Aorta (tissue), 5 donors: ENCODE data around the gene INTS11. TPM values are rescaled to one million over a fixed set of nuclear protein-coding genes. Genes with fewer than 3 reads are reported as not detected.
A peak's percentile ranks its signal among the peaks of the same experiment; 100 is the strongest.

Experiments used
- ATAC-seq: fragments of 200-7000 bp; cut with Tn5 transposase; one replicate; pipeline ENCODE4 v1.9.1; 2022; ENCODE audit warnings: moderate library complexity; ENCODE audit not compliant: low FRiP score
- DNase-seq, 2 donors: peaks; one replicate each; pipeline ENCODE4 v3.0.0-alpha.2; 2020
- H3K27ac ChIP-seq, 2 donors: one replicate each; pipeline ENCODE4 v1.5.1; 2013; ENCODE audit warnings: low read length in 2 of 2, mild to moderate bottlenecking in 2 of 2, moderate library complexity in 2 of 2, control low read depth in 1 of 2, inconsistent platforms in 1 of 2, low read depth in 1 of 2
- H3K27me3 ChIP-seq, 2 donors: one replicate each; pipeline ENCODE4 v1.6.1; 2013; ENCODE audit warnings: control low read depth in 1 of 2, low read length in 1 of 2, mild to moderate bottlenecking in 1 of 2, moderate library complexity in 1 of 2; ENCODE audit not compliant: insufficient read depth in 2 of 2, control insufficient read depth in 1 of 2
- H3K36me3 ChIP-seq, 2 donors: one replicate each; pipeline ENCODE4 v1.6.1; 2013; ENCODE audit warnings: control low read depth in 1 of 2, low read length in 1 of 2, mild to moderate bottlenecking in 1 of 2; ENCODE audit not compliant: insufficient read depth in 2 of 2, control insufficient read depth in 1 of 2
- H3K4me1 ChIP-seq, 2 donors: one replicate each; pipeline ENCODE4 v1.6.1; 2013; ENCODE audit warnings: low read length in 2 of 2, control low read depth in 1 of 2, mild to moderate bottlenecking in 1 of 2, moderate library complexity in 1 of 2; ENCODE audit not compliant: insufficient read depth in 2 of 2, control insufficient read depth in 1 of 2
- H3K4me3 ChIP-seq, 2 donors: one replicate each; pipeline ENCODE4 v1.5.1; 2013; ENCODE audit warnings: low read length in 2 of 2, control low read depth in 1 of 2, mild to moderate bottlenecking in 1 of 2
- H3K9me3 ChIP-seq: one replicate; pipeline ENCODE4 v1.6.1; 2013; ENCODE audit warnings: mild to moderate bottlenecking, low read length; ENCODE audit not compliant: control insufficient read depth
- WGBS, 2 donors: extraction: QIAGEN DNeasy Blood & Tissue Kit; methylation state at CpG; one replicate each; pipeline ENCODE4 v1.1.7; 2013; 5-methylcytosine and 5-hydroxymethylcytosine counted together
- intact Hi-C, 2 donors: fragments of 100-400 bp; cut with DNase I; formaldehyde crosslinking; loops; one replicate each; pipeline versions ENCODE4 v1.14.2 to v1.15.0; 2022
- polyA plus RNA-seq, 2 donors: library from polyadenylated mRNA; stranded (reverse); fragments of 200-250 nt; gene quantifications; one replicate each; pipeline ENCODE4 v1.2.3, GENCODE V29; 2013
- total RNA-seq, 2 donors: library from RNA; stranded (reverse); fragmentation: NEBNext Ultra II Directional; extraction: Animal tissue kit (Norgen Biotek cat#: 25700); gene quantifications; one replicate each; pipeline ENCODE4 v1.2.1, GENCODE V29; 2021
- donor health status: healthy with polysubstance abuse.
- donor health status: Bipolar disorder and iron deficiency.
- donor health status: DM: no; HTN: no; CAD: no.
- donor health status: DM: no; HTN: no; CAD: no.
- donor health status: DM: yes; HTN: yes; CAD: no.

The INTS11 gene
- total and polyA plus RNA-seq, 4 donors, result 48.0 to 995 (median 118) TPM

DNA sequence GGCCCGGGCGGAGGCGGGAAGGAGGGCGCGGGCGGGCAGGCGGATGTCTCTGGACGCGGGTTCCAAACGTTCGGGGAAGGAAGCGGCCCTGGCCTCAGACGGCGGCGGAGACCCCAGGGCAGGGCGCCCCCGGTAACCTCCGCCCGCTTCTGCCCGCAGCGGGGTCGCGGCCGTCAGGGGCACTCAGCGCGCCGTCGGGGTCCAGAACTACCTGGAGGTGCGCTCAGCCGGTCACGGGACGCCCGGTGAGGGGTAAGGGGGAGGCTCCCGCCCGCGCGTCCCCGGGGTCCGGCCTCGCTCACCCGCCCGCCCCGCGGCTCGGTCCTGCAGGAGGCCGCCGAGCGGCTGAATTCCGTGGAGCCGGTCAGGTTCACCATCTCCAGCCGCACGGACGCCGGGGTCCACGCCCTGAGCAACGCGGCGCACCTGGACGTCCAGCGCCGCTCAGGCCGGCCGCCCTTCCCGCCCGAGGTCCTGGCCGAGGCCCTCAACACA is 15.7 kb downstream of the INTS11 start:
- Histone ChIP-seq H3K9me3 (no peaks in the 10 kb centered on the region), H3K4me3 (peak overlapping the region; percentile 51 to 55), H3K27me3 (no peaks in the 10 kb centered on the region), H3K36me3 (no peaks in the 10 kb centered on the region), H3K4me1 (no peaks in the 10 kb centered on the region), H3K27ac (peak overlapping the region in 1 of 2 donors; percentile 49)
- DNase-seq (peak in 1 of 2 donors; percentile 66), ATAC-seq (no peak)
- intact Hi-C loops, result loop anchor here in 1 of 2 donors (1.0 kb wide), 1 partner anchor 66 kb away; the partner anchor contains the start of gene AURKAIP1
- 0 to 1% methylated on average over 28 to 66 of the region's 66 CpGs for WGBS, 2 donors

DNA sequence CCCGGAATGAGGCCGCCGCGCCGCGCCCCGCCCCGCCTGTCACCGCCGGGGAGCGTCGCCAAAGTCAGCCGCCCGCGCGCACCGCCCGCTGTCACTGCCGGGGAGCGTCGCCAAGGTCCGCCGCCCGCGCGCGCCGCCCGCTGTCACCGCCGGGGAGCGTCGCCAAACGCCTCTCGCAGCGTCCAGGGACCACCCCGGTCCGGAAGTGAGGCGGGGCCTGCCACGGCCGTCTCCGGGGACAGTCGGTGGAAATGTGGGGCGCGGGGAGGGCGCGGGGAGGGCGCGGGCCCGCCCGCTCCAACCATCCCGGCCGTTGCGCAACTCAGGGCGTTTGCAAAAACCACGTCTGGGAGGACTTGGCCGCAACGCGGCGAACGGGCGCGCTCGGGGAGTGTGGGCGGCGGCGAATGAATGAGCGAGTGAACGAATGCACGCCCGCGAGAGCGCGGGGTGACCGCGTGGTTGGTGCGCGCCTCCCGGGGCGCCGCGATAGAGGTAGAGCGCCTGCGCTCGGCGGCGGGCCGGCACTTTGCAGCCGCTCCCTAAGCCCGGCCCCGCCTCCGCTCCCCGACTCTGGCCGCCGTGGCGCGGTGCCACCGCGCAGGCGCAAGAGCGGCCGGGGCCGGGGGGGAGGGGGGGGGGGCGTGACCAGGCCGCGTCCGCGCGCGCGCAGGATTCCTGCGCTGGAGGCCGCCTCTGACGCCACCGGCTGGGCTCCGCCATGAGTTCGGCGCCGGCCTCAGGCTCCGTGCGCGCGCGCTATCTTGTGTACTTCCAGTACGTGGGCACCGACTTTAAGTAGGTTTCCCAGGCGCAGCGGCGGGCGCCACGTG is 16.3 kb downstream of the INTS11 start, which contains the start of the genes ACAP3 and PUSL1:
Gene ACAP3 (minus strand): TSS at position 8 of the 833 bp plus-strand sequence. CDS start 115 bp downstream, outside the sequence.
Gene PUSL1 (plus strand): TSS at position 675 of the 833 bp plus-strand sequence. CDS start 47 bp downstream, at position 722.
- no peaks in the 10 kb centered on the region for H3K9me3 ChIP-seq
- peak; percentile 94 to 96 for DNase-seq
- H3K36me3 ChIP-seq, result no peaks in the 10 kb centered on the region
- 0% methylated on average over 73 to 131 of the region's 131 CpGs for WGBS, 2 donors
- peak; percentile 87 for ATAC-seq
- H3K4me3 ChIP-seq, result peak within 1 kb of the TSS; percentile 55 to 60
- intact Hi-C loops, result loop anchor here in 1 of 2 donors (1.0 kb wide), 1 partner anchor 67 kb away; the partner anchor contains the start of gene AURKAIP1
- H3K27me3 ChIP-seq, result no peaks in the 10 kb centered on the region
- H3K4me1 ChIP-seq, result no peaks in the 10 kb centered on the region
- peak within 1 kb of the TSS; percentile 9 to 85 for H3K27ac ChIP-seq

- peak in 1 of 2 donors; percentile 71 for DNase-seq
- Histone ChIP-seq H3K36me3 (no peaks in the 10 kb centered on the region), H3K9me3 (no peaks in the 10 kb centered on the region), H3K4me1 (no peaks in the 10 kb centered on the region), H3K27me3 (no peaks in the 10 kb centered on the region), H3K4me3 (peak overlapping the region; percentile 51 to 60), H3K27ac (peak overlapping the region; percentile 9 to 54)
- intact Hi-C loops, result no loop called here
- WGBS, 2 donors, result 1 to 2% methylated on average over 45 to 83 of the region's 83 CpGs
- ATAC-seq, result no peak
These were observed 17.1 kb downstream of the INTS11 start for GRCh38 chr1:1307261-1307922.

- Histone ChIP-seq H3K27me3 (no peaks in the 10 kb centered on the region), H3K36me3 (no peaks in the 10 kb centered on the region), H3K4me1 (no peaks in the 10 kb centered on the region), H3K9me3 (no peaks in the 10 kb centered on the region), H3K27ac (no peak overlapping the region), H3K4me3 (peak overlapping the region in 1 of 2 donors; percentile 51)
- intact Hi-C loops, result no loop called here
- 39 to 41% methylated on average over 27 of the region's 27 CpGs for WGBS, 2 donors
- DNase-seq, result no peak
- no peak for ATAC-seq
These were observed 17.7 kb downstream of the INTS11 start for GRCh38 chr1:1306661-1307260.

DNA sequence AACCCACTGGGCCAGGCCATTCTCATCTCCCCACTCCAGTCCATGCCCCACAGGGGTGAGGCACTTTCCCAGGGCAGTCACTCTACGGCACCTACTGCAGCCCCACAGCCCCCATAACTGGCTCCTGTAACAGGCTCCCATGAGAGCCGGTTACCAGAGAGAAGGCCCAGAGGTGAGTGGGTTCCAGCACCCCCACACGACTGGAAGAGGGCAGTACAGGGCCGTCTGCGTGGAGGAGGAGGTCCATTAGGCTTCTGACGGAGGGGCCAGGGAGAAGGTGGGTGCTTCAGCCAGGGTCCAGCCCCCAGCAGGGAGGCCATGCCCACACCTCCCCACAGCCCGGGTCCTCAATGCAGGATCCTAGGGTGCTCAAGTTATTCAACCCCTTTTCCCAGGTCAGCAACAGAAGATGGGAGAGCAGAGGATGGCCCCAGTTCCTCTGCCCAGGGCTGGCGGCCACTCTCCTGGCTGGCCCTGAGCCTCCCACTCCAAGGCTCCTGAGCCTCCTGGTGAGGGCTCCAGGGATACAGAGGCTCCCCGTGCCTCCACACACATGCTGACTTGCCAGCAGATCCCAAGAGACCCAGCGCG is 18.3 kb downstream of the INTS11 start:
- DNase-seq (no peak), ATAC-seq (no peak)
- H3K36me3 ChIP-seq, result no peaks in the 10 kb centered on the region
- WGBS, 2 donors, result 31 to 35% methylated on average over 10 to 11 of the region's 11 CpGs
- intact Hi-C loops, result no loop called here
- no peaks in the 10 kb centered on the region for H3K4me1 ChIP-seq
- H3K9me3 ChIP-seq, result no peaks in the 10 kb centered on the region
- no peak overlapping the region for H3K27ac ChIP-seq
- H3K4me3 ChIP-seq, result no peak overlapping the region
- no peaks in the 10 kb centered on the region for H3K27me3 ChIP-seq

DNA sequence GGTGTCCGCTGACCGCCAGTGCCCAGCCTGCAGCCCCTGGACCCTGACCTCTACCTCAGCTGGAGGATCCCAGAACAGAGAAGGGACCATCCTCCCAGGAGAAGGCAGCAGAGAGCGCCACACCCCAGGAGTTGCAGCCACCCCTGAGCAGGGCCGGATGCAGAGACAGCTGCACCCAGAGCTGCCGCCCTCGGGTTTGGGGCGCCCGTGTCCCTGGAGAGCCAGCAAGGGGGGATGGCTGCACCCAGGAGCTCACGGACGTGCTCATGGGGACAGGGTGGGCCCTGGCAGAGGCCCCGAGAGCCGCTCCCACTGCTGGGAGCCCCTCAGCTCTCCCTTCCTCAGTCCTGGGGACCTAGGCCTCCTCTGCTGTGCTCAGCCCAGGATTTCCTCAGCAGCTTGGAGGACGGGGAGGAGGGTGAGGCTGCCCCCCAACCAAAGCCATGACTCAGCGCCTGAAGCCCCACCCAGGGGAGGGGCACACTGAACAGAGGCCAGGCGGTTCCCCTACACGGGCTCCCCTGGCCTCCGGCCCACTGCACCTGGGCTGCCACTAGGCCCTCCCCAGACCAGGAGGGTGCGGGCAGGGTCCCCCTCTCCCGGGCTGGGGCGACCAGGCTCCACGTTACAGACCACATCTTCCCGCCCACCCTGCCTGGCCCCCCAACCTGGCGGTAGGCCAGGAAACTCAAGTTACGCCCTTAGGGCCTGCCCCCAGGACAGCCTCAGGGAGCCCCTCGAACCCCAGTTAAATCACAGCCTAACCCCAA is 19.0 kb downstream of the INTS11 start:
- 45 to 48% methylated on average over 22 to 25 of the region's 25 CpGs for WGBS, 2 donors
- no peak overlapping the region for H3K27ac ChIP-seq
- ATAC-seq, result no peak
- no peak overlapping the region for H3K4me3 ChIP-seq
- H3K27me3 ChIP-seq, result no peaks in the 10 kb centered on the region
- H3K36me3 ChIP-seq, result no peaks in the 10 kb centered on the region
- DNase-seq, result peak; percentile 81 to 88
- H3K9me3 ChIP-seq, result no peaks in the 10 kb centered on the region
- intact Hi-C loops, result no loop called here
- H3K4me1 ChIP-seq, result no peaks in the 10 kb centered on the region

DNA sequence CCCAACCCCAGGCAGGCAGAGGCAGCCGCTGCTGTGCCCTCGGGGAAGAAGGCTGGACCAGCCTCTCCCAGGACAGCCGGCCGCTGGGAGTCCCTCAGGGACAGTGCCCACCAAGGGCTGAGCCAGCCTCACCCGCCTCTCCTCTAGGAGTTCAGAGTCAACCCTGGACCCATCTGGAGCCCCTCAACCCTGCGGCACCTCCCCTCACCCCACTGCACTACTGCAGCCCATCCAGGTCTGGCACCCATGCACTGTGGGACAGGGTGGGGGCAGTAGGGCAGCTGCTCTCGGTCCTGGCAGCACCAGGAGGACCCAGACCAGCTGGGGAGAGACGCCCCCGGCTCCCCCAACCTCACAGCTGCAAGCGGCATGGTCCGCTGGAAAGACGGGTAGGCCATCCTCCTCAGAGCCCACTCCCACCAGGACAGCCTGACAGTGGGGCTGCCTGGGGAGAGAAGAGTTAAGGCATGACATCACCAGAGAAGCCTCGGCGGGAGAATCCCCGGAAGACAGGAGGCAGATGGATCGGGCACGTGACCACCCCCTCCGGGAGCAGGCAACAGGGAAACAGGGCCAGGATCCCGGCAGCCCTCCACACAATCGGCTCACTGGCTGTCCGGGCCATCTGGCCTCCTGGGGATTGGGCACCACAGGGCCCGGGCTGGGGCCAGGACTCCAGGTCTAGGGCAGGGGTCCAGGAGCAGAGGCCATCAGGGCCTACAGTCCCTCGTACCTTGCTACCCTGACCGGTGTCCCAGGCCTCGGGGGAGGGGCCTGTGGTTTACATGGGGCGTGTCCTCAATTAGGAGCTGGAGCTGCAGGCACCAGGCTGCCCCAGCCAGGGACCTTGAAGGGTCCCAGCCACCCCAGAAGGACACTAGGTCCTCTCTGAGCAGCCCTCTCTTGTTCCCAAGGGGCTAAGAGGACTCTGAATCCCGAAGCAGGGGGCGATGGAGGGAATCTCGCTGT is 19.8 kb downstream of the INTS11 start:
- WGBS, 2 donors, result 37 to 43% methylated on average over 29 of the region's 29 CpGs
- Histone ChIP-seq H3K27me3 (no peaks in the 10 kb centered on the region), H3K36me3 (no peaks in the 10 kb centered on the region), H3K4me1 (no peaks in the 10 kb centered on the region), H3K9me3 (no peaks in the 10 kb centered on the region), H3K4me3 (no peak overlapping the region), H3K27ac (no peak overlapping the region)
- no peak for ATAC-seq
- DNase-seq, result peak in 1 of 2 donors; percentile 78
- intact Hi-C loops, result no loop called here
